HG02840 (cell line): ENCODE results near the gene ABCB8.

Experiments used
- ATAC-seq: cut with Tn5 transposase; IDR thresholded peaks from one replicate; pipeline ENCODE4 v1.9.1; 2021; ENCODE audit warnings: mild to moderate bottlenecking, moderate library complexity, moderate number of reproducible peaks; ENCODE audit not compliant: unreplicated experiment, low FRiP score

The ABCB8 gene

GRCh38 chr7:151068069-151068773, 40.0 kb downstream of the ABCB8 start:
- ATAC-seq: no peak

- ATAC-seq: no peak
Measured at GRCh38 chr7:151069841-151070573, 41.8 kb downstream of the ABCB8 start.

GRCh38 chr7:151070574-151070960, 42.3 kb downstream of the ABCB8 start:
- no peak for ATAC-seq

GRCh38 chr7:151071032-151071866, 43.0 kb downstream of the ABCB8 start:
- no peak for ATAC-seq

- no peak for ATAC-seq
Measured at GRCh38 chr7:151073990-151074389, 45.7 kb downstream of the ABCB8 start.

GRCh38 chr7:151074817-151075661, 46.8 kb downstream of the ABCB8 start:
- no peak for ATAC-seq

- no peak for ATAC-seq
Measured at GRCh38 chr7:151075662-151075971, 47.4 kb downstream of the ABCB8 start.

GRCh38 chr7:151075978-151076426, 47.8 kb downstream of the ABCB8 start:
- ATAC-seq: no peak

GRCh38 chr7:151076863-151077704, 48.8 kb downstream of the ABCB8 start:
- no peak for ATAC-seq

GRCh38 chr7:151077705-151078232, 49.5 kb downstream of the ABCB8 start:
- ATAC-seq: no peak

GRCh38 chr7:151078233-151079040, 50.2 kb downstream of the ABCB8 start:
- ATAC-seq: no peak

GRCh38 chr7:151079199-151079910, 51.1 kb downstream of the ABCB8 start:
- no peak for ATAC-seq

GRCh38 chr7:151080067-151080521, 51.8 kb downstream of the ABCB8 start:
- peak; percentile 1 for ATAC-seq

- peak; percentile 64 for ATAC-seq
Measured at GRCh38 chr7:151080522-151081169, 52.4 kb downstream of the ABCB8 start, which contains the start of gene FASTK. Gene FASTK (minus strand): TSS chr7:151080809. CDS start chr7:151080766, 43 bp downstream.

- no peak for ATAC-seq
Measured at GRCh38 chr7:151081170-151082101, 53.2 kb downstream of the ABCB8 start.
